LNCaP clone FGC (cell line): ENCODE measurements around the gene TSPAN7.

Source experiments
- DNase-seq: peaks from one replicate; pipeline ENCODE4 v3.0.0-alpha.2; 2011; ENCODE audit warnings: low read depth
- H3K4me3 ChIP-seq: 2 replicates; pipeline ENCODE4 v1.5.1; 2011; ENCODE audit warnings: mild to moderate bottlenecking, low read depth, low read length, control low read depth
- TF ChIP-seq, protein P1 (sequence below): IDR thresholded peaks from 2 replicates; pipeline ENCODE4 v1.5.1; 2012; ENCODE audit warnings: mild to moderate bottlenecking; ENCODE audit not compliant: control insufficient read depth, insufficient read depth; ENCODE audit errors: extremely low read depth

The TSPAN7 gene

DNA sequence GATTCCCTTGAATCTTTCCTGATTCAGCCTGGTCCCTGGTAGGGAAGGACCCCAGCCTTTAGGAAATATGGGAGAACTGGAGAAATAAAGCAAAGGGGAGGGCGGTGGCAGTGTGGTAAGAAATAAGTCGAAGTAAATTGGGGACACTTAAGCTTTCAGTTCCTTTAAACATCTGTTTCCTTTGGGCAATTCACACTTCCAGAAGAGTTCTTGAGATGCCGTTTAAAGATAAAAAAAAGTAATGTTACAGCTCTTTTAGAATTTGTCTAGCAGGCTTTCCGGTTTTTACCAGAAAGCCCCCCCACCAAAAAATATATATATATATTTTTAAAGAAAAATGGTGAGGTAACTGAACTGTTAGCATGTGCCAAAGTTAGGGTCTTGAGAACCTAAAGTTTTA is 46.6 kb downstream of the TSPAN7 start:
- TF ChIP-seq, protein P1, sequence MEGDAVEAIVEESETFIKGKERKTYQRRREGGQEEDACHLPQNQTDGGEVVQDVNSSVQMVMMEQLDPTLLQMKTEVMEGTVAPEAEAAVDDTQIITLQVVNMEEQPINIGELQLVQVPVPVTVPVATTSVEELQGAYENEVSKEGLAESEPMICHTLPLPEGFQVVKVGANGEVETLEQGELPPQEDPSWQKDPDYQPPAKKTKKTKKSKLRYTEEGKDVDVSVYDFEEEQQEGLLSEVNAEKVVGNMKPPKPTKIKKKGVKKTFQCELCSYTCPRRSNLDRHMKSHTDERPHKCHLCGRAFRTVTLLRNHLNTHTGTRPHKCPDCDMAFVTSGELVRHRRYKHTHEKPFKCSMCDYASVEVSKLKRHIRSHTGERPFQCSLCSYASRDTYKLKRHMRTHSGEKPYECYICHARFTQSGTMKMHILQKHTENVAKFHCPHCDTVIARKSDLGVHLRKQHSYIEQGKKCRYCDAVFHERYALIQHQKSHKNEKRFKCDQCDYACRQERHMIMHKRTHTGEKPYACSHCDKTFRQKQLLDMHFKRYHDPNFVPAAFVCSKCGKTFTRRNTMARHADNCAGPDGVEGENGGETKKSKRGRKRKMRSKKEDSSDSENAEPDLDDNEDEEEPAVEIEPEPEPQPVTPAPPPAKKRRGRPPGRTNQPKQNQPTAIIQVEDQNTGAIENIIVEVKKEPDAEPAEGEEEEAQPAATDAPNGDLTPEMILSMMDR = no peak
- no peak for DNase-seq

DNA sequence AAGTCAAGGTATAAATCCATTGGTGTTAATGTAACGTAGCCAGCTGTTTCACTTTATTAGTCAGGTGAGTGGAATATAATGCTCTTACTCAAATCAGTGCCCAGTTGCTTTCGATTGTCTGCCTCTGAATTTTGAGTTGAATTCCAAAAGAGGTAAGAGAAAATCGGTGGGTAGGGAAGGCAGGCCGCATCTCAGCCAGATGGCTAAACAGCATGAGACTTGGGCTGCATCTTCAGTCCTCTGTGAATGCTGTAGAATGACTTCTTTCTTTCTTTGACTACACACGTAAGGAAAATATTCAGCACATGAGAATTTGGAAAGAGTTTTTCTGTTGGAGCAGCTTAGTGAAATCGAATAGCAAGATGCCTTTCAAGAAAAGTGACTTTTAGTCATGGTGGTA is 49.5 kb downstream of the TSPAN7 start:
- TF ChIP-seq, protein P1 = no peak
- H3K4me3 ChIP-seq = no peak overlapping the region
- DNase-seq = no peak

More for the DNA sequence above, 46.6 kb downstream of the TSPAN7 start:
- H3K4me3 ChIP-seq = no peak overlapping the region

DNA sequence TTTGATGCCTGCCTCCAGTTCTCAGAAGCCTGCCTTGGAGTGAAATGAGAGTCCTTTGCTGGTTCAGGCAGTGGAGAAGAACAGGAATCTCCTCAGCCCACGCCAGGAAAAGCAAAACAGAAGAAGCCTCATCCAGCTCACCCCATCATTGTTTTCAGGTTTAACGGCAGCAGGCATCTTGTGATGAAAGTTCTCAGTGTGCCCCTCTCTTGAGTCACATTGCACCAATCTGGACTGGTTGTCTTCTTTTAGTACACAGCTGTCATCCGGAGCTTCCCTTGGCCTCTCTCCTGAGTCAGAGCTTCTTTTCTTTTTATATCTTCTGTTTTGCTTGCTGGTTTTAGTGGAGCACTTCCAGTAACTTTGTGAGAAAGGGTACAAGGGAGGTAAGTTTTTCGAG is 50.9 kb downstream of the TSPAN7 start:
- TF ChIP-seq, protein P1 = no peak
- no peak overlapping the region for H3K4me3 ChIP-seq
- no peak for DNase-seq

DNA sequence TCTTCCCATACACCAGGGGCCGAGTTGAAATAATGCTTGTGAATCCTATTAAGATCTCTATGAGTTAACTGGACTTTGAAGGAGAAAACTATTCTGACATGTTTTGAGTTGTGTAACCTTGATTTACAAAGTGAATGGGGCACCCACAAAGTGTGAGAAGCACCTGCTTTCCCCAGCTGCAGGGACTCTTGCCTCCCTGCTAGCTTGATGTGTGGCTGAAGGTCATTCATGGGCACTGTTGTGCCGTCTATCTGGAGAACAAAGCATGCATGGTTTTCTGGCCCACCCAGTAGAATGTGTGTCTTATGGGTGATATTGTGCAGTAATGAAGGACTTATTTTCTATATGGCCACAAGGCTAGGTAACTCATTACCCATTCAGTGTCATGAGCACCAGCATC is 53.1 kb downstream of the TSPAN7 start:
- no peak for DNase-seq
- TF ChIP-seq, protein P1 = no peak
- H3K4me3 ChIP-seq = no peak overlapping the region

DNA sequence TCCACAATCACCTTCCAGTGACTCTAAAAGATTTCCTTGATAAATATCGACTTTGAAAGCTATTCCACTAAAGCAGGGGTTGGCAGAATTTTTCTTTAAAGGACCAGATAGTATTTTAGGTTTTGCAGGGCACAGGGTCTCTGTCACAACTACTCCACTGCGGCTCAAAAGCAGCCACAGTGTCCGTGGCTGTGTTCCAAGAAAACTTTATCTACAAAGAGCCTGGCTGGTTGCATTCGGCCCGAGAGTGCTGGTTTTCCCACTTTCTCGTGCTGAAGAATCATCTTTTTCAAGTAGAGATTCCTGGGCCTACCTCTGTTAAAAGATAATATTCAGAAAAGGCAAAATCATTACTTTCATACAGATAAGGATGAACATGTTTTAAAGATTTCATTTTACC is 55.6 kb downstream of the TSPAN7 start:
- H3K4me3 ChIP-seq = no peak overlapping the region
- DNase-seq = no peak
- TF ChIP-seq, protein P1 = no peak

DNA sequence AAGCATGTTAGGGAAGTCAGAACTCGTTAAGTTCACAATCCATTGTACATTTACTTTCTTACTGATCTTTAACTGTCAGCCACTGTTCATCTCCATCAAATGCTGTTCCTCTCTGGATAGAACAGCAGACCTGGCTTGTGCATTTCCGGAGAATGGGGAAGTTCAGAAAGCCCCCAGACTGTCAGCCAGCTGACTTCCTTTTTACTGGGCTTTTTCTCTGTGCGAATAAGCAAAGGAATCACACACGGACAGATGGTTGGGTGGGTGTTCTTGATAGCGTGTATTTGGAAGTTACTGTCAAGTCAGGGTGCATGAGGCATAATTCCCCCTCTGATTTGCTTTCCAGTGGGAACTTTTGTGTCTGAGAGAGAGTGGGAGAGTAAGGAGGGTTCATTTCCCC is 56.8 kb downstream of the TSPAN7 start:
- TF ChIP-seq, protein P1 = no peak
- DNase-seq = no peak
- no peak overlapping the region for H3K4me3 ChIP-seq

DNA sequence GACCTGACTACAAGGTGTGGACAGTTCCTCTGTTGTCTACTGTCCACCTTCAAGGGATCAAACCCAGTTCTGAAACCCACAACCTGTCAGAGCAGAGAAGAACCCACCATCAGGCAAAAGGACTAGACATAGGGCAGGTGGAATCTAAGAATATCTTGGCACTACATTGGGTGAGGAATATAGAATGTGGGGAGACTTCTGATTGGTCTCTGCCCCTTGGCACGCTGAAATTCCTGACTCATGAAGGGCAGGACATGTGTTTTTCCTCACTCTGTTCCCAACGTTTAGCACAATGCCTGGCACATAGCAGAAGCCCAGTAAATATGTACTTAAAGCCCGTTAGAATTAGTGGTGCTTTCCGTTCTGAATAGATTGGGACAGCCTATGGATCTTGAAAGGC is 59.3 kb downstream of the TSPAN7 start:
- no peak for DNase-seq
- TF ChIP-seq, protein P1 = no peak
- no peak overlapping the region for H3K4me3 ChIP-seq
